Measurements from ENCODE around the gene EIPR1. TPM values are rescaled to one million over a fixed set of nuclear protein-coding genes. Genes with fewer than 3 reads are reported as not detected.

The EIPR1 gene
- polyA plus RNA-seq, 1 donor from 2014 or later = 138 TPM

GRCh38 chr2:3219536-3219935, 158.1 kb downstream of the EIPR1 start:
- no peak overlapping the region for H3K27ac ChIP-seq (ENCODE audit: low read length)
- TF ChIP-seq MXI1 (conservative IDR thresholded peaks at IDR 0.05; ENCODE audit: poor library complexity, severe bottlenecking) = no peak
- TF ChIP-seq RAD21 (conservative IDR thresholded peaks at IDR 0.05) = no peak
- TF ChIP-seq TAF1 (IDR thresholded peaks at IDR 0.05; ENCODE audit: low read depth) = no peak
- no peak for TF ChIP-seq POLR2AphosphoS5 (IDR thresholded peaks at IDR 0.05)
- no peak for TF ChIP-seq SMC3 (conservative IDR thresholded peaks at IDR 0.05; ENCODE audit: poor library complexity)
- TF ChIP-seq EZH2 (IDR thresholded peaks at IDR 0.05; ENCODE audit: borderline replicate concordance, insufficient read depth, low read length, poor library complexity, severe bottlenecking) = no peak
- TF ChIP-seq REST (IDR thresholded peaks at IDR 0.05; ENCODE audit: borderline replicate concordance) = no peak
- TF ChIP-seq EP300 (conservative IDR thresholded peaks at IDR 0.05; ENCODE audit: poor library complexity, severe bottlenecking) = no peak
- TF ChIP-seq CTCF (IDR thresholded peaks at IDR 0.05; ENCODE audit: poor library complexity, severe bottlenecking) = no peak

GRCh38 chr2:3217646-3218045, 160.0 kb downstream of the EIPR1 start:
- Histone ChIP-seq H3K9ac (ENCODE audit: low read length) (no peak overlapping the region), H2AFZ (ENCODE audit: low read depth, low read length) (no peak overlapping the region), H3K4me3 (ENCODE audit: low read length) (no peak overlapping the region), H3K36me3 (ENCODE audit: insufficient read depth, low read length) (no peaks in the 10 kb centered on the region), H3K9me3 (ENCODE audit: low read length) (no peaks in the 10 kb centered on the region), H3K27me3 (ENCODE audit: insufficient read depth, low read depth, low read length) (no peaks in the 10 kb centered on the region), H3K79me2 (replicated peaks; ENCODE audit: insufficient read depth, low read length) (no peaks in the 10 kb centered on the region), H3K27ac (ENCODE audit: low read length) (no peak overlapping the region), H3K9me2 (ENCODE audit: insufficient read depth, low read length) (no peaks in the 10 kb centered on the region), H3F3A (ENCODE audit: insufficient read depth, low read length, poor library complexity, severe bottlenecking) (no peaks in the 10 kb centered on the region), H4K20me1 (ENCODE audit: insufficient read depth) (no peaks in the 10 kb centered on the region), H3K4me2 (ENCODE audit: low read length) (no peak overlapping the region)
- TF ChIP-seq EZH2 (IDR thresholded peaks at IDR 0.05; ENCODE audit: borderline replicate concordance, insufficient read depth, low read length, poor library complexity, severe bottlenecking) (no peak), RAD21 (conservative IDR thresholded peaks at IDR 0.05) (no peak), POLR2AphosphoS5 (IDR thresholded peaks at IDR 0.05) (no peak), REST (IDR thresholded peaks at IDR 0.05; ENCODE audit: borderline replicate concordance) (no peak), SMC3 (conservative IDR thresholded peaks at IDR 0.05; ENCODE audit: poor library complexity) (no peak), TAF1 (IDR thresholded peaks at IDR 0.05; ENCODE audit: low read depth) (no peak), EP300 (conservative IDR thresholded peaks at IDR 0.05; ENCODE audit: poor library complexity, severe bottlenecking) (no peak), CTCF (IDR thresholded peaks at IDR 0.05; ENCODE audit: poor library complexity, severe bottlenecking) (no peak), MXI1 (conservative IDR thresholded peaks at IDR 0.05; ENCODE audit: poor library complexity, severe bottlenecking) (no peak)

More at GRCh38 chr2:3219536-3219935, 158.1 kb downstream of the EIPR1 start:
- H3K9me3 ChIP-seq (ENCODE audit: low read length) = no peaks in the 10 kb centered on the region
- no peaks in the 10 kb centered on the region for H3K79me2 ChIP-seq (replicated peaks; ENCODE audit: insufficient read depth, low read length)
- no peak overlapping the region for H3K4me2 ChIP-seq (ENCODE audit: low read length)
- H3K9ac ChIP-seq (ENCODE audit: low read length) = no peak overlapping the region
- H3K9me2 ChIP-seq (ENCODE audit: insufficient read depth, low read length) = no peaks in the 10 kb centered on the region
- H2AFZ ChIP-seq (ENCODE audit: low read depth, low read length) = no peak overlapping the region
- no peaks in the 10 kb centered on the region for H3K27me3 ChIP-seq (ENCODE audit: insufficient read depth, low read depth, low read length)
- no peaks in the 10 kb centered on the region for H3F3A ChIP-seq (ENCODE audit: insufficient read depth, low read length, poor library complexity, severe bottlenecking)
- no peaks in the 10 kb centered on the region for H4K20me1 ChIP-seq (ENCODE audit: insufficient read depth)
- no peak overlapping the region for H3K4me3 ChIP-seq (ENCODE audit: low read length)
- H3K36me3 ChIP-seq (ENCODE audit: insufficient read depth, low read length) = no peaks in the 10 kb centered on the region

Data from neural cell (in vitro differentiated cells).